Measurements from ENCODE around the gene PACRG. TPM values are rescaled to one million over a fixed set of nuclear protein-coding genes. Genes with fewer than 3 reads are reported as not detected.

The PACRG gene
- total RNA-seq, 2 experiments from 2014 or later, result 0.66 to 0.81 TPM

- no peaks in the 10 kb centered on the region for H3K4me1 Mint-ChIP-seq (ENCODE audit: low read depth)
- peaks cover 9% of the 10 kb centered on the region for H3K9me3 Mint-ChIP-seq
- peaks cover 10 to 22% of the 10 kb centered on the region in 2 experiments for H3K9me3 ChIP-seq (ENCODE audit: control insufficient read depth in 1 of 2, insufficient read depth in 1 of 2, low read length in 2 of 2)
- DNase-seq, result no peak
- no peak overlapping the region for H3K4me3 Mint-ChIP-seq
- H3K27me3 ChIP-seq (ENCODE audit: control insufficient read depth in 1 of 2, insufficient read depth in 2 of 2, low read length in 2 of 2), result no peaks in the 10 kb centered on the region
- H3K36me3 Mint-ChIP-seq (ENCODE audit: low read depth), result no peaks in the 10 kb centered on the region
- no peak for TF ChIP-seq CTCF (IDR thresholded peaks at IDR 0.05)
- H3K27ac Mint-ChIP-seq, result no peak overlapping the region
- H3K4me1 ChIP-seq (ENCODE audit: insufficient read depth, low read length), result no peaks in the 10 kb centered on the region
- ChIA-PET POLR2A (no interaction called here), CTCF (no interaction called here)
- no peak overlapping the region for H3K4me3 ChIP-seq (ENCODE audit: low read length)
- intact Hi-C loops (cut with DNase I, micrococcal nuclease), result no loop called here
- no peak for ATAC-seq (ENCODE audit: poor library complexity)
- no peak overlapping the region for H3K27ac ChIP-seq (ENCODE audit: low read depth in 1 of 2, low read length in 2 of 2)
- no peaks in the 10 kb centered on the region for H3K27me3 Mint-ChIP-seq
- H3K36me3 ChIP-seq (ENCODE audit: insufficient read depth, low read length), result no peaks in the 10 kb centered on the region
These were observed 293.3 kb downstream of the PACRG start for GRCh38 chr6:163021054-163021453.

GRCh38 chr6:163023700-163024099 is 295.9 kb downstream of the PACRG start:
- Histone ChIP-seq H3K27ac (ENCODE audit: low read depth in 1 of 2, low read length in 2 of 2) (no peak overlapping the region), H3K36me3 (ENCODE audit: insufficient read depth, low read length) (no peaks in the 10 kb centered on the region), H3K27me3 (ENCODE audit: control insufficient read depth in 1 of 2, insufficient read depth in 2 of 2, low read length in 2 of 2) (no peaks in the 10 kb centered on the region), H3K9me3 (ENCODE audit: control insufficient read depth in 1 of 2, insufficient read depth in 1 of 2, low read length in 2 of 2) (peaks cover 16 to 26% of the 10 kb centered on the region in 2 experiments), H3K4me3 (ENCODE audit: low read length) (no peak overlapping the region), H3K4me1 (ENCODE audit: insufficient read depth, low read length) (no peaks in the 10 kb centered on the region)
- H3K27ac Mint-ChIP-seq, result no peak overlapping the region
- no peaks in the 10 kb centered on the region for H3K36me3 Mint-ChIP-seq (ENCODE audit: low read depth)
- H3K9me3 Mint-ChIP-seq, result peaks cover 9% of the 10 kb centered on the region
- H3K27me3 Mint-ChIP-seq, result no peaks in the 10 kb centered on the region
- no peak overlapping the region for H3K4me3 Mint-ChIP-seq
- no peak for TF ChIP-seq CTCF (IDR thresholded peaks at IDR 0.05)
- ChIA-PET CTCF (no interaction called here), POLR2A (no interaction called here)
- DNase-seq, result no peak
- no peak for ATAC-seq (ENCODE audit: poor library complexity)
- intact Hi-C loops (cut with DNase I, micrococcal nuclease), result no loop called here
- H3K4me1 Mint-ChIP-seq (ENCODE audit: low read depth), result no peaks in the 10 kb centered on the region

GRCh38 chr6:163026893-163027292 is 299.1 kb downstream of the PACRG start:
- H3K4me3 Mint-ChIP-seq, result no peak overlapping the region
- TF ChIP-seq CTCF (IDR thresholded peaks at IDR 0.05), result no peak
- no peaks in the 10 kb centered on the region for H3K36me3 ChIP-seq (ENCODE audit: insufficient read depth, low read length)
- no peak for DNase-seq
- no peaks in the 10 kb centered on the region for H3K36me3 Mint-ChIP-seq (ENCODE audit: low read depth)
- H3K9me3 ChIP-seq (ENCODE audit: control insufficient read depth in 1 of 2, insufficient read depth in 1 of 2, low read length in 2 of 2), result peaks cover 12 to 20% of the 10 kb centered on the region in 2 experiments
- intact Hi-C loops (cut with DNase I, micrococcal nuclease), result no loop called here
- CTCF ChIA-PET, result no interaction called here
- H3K27ac ChIP-seq (ENCODE audit: low read depth in 1 of 2, low read length in 2 of 2), result no peak overlapping the region
- no peaks in the 10 kb centered on the region for H3K4me1 ChIP-seq (ENCODE audit: insufficient read depth, low read length)
- H3K27me3 Mint-ChIP-seq, result no peaks in the 10 kb centered on the region
- no peaks in the 10 kb centered on the region for H3K4me1 Mint-ChIP-seq (ENCODE audit: low read depth)
- ATAC-seq (ENCODE audit: poor library complexity), result no peak
- peaks cover 9% of the 10 kb centered on the region for H3K9me3 Mint-ChIP-seq
- no peak overlapping the region for H3K4me3 ChIP-seq (ENCODE audit: low read length)
- POLR2A ChIA-PET, result no interaction called here
- H3K27me3 ChIP-seq (ENCODE audit: control insufficient read depth in 1 of 2, insufficient read depth in 2 of 2, low read length in 2 of 2), result no peaks in the 10 kb centered on the region
- no peak overlapping the region for H3K27ac Mint-ChIP-seq
